Calu3 (cell line): ENCODE data around the gene ZNF579. TPM values are rescaled to one million over a fixed set of nuclear protein-coding genes. Genes with fewer than 3 reads are reported as not detected.

ENCODE experiments used
- BruUV-seq: library from RNA; stranded (reverse); fragments of 400-500 nt; replicated peaks from 2 replicates; lab custom pipeline; 2021; lab: Mats Ljungman, UMichigan
- CTCF ChIA-PET: fragments of 300-600 bp; sonication (Branson Sonifier 250); formaldehyde crosslinking; loops from one replicate; lab custom pipeline; 2022; ENCODE audit warnings: antibody characterized with exemption; lab: Charles Lee
- DNase-seq: peaks from one replicate; pipeline ENCODE4 v3.0.0; 2022
- H3K27ac Mint-ChIP-seq: one replicate; pipeline ENCODE4 v1.8.0; 2022; ENCODE audit warnings: mixed read lengths; ENCODE audit not compliant: unreplicated experiment
- H3K27me3 Mint-ChIP-seq: one replicate; pipeline ENCODE4 v1.8.0; 2022; ENCODE audit warnings: mixed read lengths; ENCODE audit not compliant: unreplicated experiment
- H3K36me3 Mint-ChIP-seq: one replicate; pipeline ENCODE4 v1.8.0; 2022; ENCODE audit warnings: mild to moderate bottlenecking, moderate library complexity, mixed read lengths; ENCODE audit not compliant: insufficient read depth, unreplicated experiment
- H3K4me1 Mint-ChIP-seq: one replicate; pipeline ENCODE4 v1.8.0; 2022; ENCODE audit warnings: mild to moderate bottlenecking, low read depth, mixed read lengths; ENCODE audit not compliant: unreplicated experiment
- H3K4me3 Mint-ChIP-seq: one replicate; pipeline ENCODE4 v1.8.0; 2022; ENCODE audit warnings: mild to moderate bottlenecking, low read depth, moderate library complexity, mixed read lengths; ENCODE audit not compliant: unreplicated experiment
- H3K9me3 Mint-ChIP-seq: one replicate; pipeline ENCODE4 v1.8.0; 2022; ENCODE audit warnings: low read depth, mixed read lengths; ENCODE audit not compliant: unreplicated experiment
- intact Hi-C: fragments of 100-400 bp; cut with micrococcal nuclease; formaldehyde crosslinking; loops from one replicate; pipeline ENCODE4 v1.10.0; 2022; ENCODE audit not compliant: unreplicated experiment
- total RNA-seq: library from RNA; stranded (reverse); gene quantifications from 2 replicates; pipeline ENCODE4 v1.2.3, GENCODE V29; 2022
- TF ChIP-seq, protein P1 (sequence below): fragments of 200-600 bp; IDR thresholded peaks from one replicate; pipeline ENCODE4 v1.8.0; 2022; ENCODE audit warnings: antibody characterized with exemption; ENCODE audit not compliant: unreplicated experiment

Gene ZNF579
- total RNA-seq, 1 experiment from 2014 or later = 29.8 TPM

DNA sequence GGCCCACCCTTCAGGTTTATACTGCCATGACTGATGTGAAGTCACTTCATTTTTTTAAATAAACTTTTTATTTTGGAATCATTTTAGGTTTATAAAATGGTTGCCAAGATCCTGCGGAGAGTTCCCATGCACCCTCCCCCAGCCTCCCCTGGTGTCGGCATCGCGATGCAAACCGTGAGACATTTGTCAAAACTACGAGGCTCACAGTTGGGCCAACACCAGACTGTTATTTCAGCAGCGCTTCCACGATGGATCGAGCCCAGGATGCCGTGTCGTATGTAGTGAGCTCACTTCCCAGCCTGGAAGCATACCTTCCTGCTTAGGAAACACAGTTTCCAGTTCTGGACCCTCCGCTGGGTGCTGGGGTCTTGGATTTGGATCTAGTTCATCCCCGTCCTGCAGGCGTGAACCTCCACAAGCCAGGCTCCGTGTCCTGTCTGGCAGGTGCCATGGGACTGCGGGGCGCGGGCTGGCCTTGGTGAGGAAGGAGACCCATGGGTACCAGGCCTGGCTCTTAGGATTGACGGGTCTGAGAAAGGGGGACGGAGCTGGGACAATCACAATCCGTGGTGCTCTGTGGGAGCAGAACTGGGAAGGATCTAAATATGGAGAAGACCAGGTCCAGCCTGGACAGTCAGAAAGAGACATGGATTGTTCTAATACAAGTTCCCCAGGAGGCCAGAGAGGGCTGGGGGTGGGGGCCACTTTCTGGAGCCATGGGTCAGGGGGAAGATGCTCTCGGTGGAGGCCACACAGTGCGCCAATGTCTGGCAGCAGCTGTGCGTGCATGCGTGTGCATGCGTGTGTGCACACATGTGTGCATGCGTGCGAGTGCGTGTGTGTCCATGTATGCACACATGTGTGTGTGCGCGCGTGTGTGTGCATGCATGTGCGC is 41.3 kb downstream of the ZNF579 start:
- DNase-seq = no peak
- H3K27ac Mint-ChIP-seq = no peak overlapping the region
- H3K4me1 Mint-ChIP-seq = no peaks in the 10 kb centered on the region
- TF ChIP-seq, protein P1, sequence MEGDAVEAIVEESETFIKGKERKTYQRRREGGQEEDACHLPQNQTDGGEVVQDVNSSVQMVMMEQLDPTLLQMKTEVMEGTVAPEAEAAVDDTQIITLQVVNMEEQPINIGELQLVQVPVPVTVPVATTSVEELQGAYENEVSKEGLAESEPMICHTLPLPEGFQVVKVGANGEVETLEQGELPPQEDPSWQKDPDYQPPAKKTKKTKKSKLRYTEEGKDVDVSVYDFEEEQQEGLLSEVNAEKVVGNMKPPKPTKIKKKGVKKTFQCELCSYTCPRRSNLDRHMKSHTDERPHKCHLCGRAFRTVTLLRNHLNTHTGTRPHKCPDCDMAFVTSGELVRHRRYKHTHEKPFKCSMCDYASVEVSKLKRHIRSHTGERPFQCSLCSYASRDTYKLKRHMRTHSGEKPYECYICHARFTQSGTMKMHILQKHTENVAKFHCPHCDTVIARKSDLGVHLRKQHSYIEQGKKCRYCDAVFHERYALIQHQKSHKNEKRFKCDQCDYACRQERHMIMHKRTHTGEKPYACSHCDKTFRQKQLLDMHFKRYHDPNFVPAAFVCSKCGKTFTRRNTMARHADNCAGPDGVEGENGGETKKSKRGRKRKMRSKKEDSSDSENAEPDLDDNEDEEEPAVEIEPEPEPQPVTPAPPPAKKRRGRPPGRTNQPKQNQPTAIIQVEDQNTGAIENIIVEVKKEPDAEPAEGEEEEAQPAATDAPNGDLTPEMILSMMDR = no peak
- peaks cover 30% of the 10 kb centered on the region for H3K27me3 Mint-ChIP-seq
- CTCF ChIA-PET = no interaction called here
- no TSS peak for BruUV-seq
- H3K9me3 Mint-ChIP-seq = peaks cover 6% of the 10 kb centered on the region
- intact Hi-C loops = no loop called here
- no peaks in the 10 kb centered on the region for H3K36me3 Mint-ChIP-seq
- no peak overlapping the region for H3K4me3 Mint-ChIP-seq

DNA sequence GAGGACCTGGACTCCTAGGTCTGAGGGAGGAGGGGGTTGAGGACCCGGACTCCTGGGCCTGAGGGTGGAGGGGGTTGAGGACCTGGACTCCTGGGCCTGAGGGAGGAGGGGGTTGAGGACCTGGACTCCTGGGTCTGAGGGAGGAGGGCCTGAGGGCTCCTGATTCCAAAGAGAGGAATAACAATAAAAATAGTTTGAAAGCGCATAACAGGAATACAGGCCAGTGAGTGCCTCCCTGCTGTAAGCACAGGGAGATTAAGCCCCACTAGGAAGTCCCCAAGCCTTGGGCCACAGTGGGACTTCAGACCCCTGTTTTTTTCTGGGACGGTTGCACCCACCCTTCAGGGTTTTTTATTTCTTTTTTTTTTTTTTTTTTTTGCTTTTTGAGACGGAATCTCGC is 42.5 kb downstream of the ZNF579 start:
- intact Hi-C loops = no loop called here
- Mint-ChIP-seq H3K4me1 (no peaks in the 10 kb centered on the region), H3K27ac (no peak overlapping the region), H3K36me3 (no peaks in the 10 kb centered on the region), H3K27me3 (peaks cover 21% of the 10 kb centered on the region), H3K9me3 (peaks cover 3% of the 10 kb centered on the region), H3K4me3 (no peak overlapping the region)
- CTCF ChIA-PET = interaction anchor here (0.7 kb wide), 1 partner anchor 22 kb away, joined by 3 read pairs; no protein-coding TSS in a partner anchor
- no peak for DNase-seq
- BruUV-seq = no TSS peak
- TF ChIP-seq, protein P1 = no peak

DNA sequence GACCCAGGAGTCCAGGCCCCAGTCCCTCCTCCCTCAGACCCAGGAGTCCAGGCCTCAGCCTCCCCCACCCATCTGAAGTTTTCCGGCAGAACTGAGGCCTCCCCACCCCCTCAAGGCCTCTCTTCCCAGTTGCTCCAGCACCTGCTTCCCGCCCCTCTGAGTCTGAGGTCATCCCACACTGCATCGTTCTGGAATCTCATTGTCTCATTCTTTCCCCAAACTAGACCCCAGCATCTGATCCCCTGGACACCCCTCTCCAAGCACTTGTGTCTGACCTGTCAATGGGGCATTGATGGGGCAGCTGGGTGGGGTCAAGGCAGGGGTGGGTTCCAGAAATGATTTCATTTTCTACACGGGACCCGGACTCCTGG is 42.9 kb downstream of the ZNF579 start:
- CTCF ChIA-PET = no interaction called here
- no peak for DNase-seq
- intact Hi-C loops = no loop called here
- H3K4me1 Mint-ChIP-seq = no peaks in the 10 kb centered on the region
- H3K27me3 Mint-ChIP-seq = peaks cover 17% of the 10 kb centered on the region
- BruUV-seq = no TSS peak
- H3K4me3 Mint-ChIP-seq = no peak overlapping the region
- H3K27ac Mint-ChIP-seq = no peak overlapping the region
- TF ChIP-seq, protein P1 = no peak
- peaks cover 3% of the 10 kb centered on the region for H3K9me3 Mint-ChIP-seq
- no peaks in the 10 kb centered on the region for H3K36me3 Mint-ChIP-seq

DNA sequence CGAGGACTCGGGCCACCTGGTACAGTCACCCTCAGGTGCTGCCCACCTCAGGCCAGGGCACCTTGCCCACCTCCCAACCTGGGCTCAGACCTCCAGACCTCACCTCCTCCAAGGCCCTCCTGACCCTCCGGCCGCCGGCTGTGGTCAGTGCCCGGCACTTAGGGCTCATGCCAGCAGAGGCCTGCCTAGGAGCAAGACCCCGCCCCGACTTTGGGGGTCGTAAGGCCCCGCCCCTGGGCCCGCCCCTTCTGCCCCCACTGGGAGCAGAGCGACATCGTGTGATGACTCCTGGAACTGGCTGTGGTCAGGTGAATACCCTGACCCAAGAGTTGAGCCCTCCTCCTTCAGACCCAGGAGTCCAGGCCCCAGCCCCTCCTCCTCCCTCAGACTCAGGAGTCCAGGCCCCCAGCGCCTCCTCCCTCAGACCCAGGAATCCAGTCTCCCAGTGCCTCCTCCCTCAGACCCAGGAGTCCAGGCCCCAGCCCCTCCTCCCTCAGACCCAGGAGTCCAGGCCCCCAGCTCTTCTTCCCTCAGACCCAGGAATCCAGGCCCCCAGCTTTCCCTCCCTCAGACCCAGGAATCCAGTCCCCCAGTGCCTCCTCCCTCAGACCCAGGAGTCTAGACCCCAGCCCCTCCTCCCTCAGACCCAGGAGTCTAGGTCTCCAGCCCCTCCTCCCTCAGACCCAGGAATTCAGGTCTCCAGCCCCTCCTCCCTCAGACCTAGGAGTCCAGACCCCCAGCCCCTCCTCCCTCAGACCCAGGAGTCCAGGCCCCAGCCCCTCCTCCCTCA is 43.5 kb downstream of the ZNF579 start, which contains the start of gene SBK2:
SBK2 (minus strand) TSS at position 183 of the 790 bp plus-strand sequence. CDS start 839 bp downstream, outside the sequence.
- Mint-ChIP-seq H3K4me1 (no peaks in the 10 kb centered on the region), H3K9me3 (no peaks in the 10 kb centered on the region), H3K4me3 (no peak within 1 kb of the TSS), H3K36me3 (no peaks in the 10 kb centered on the region), H3K27me3 (peaks cover 11% of the 10 kb centered on the region), H3K27ac (no peak within 1 kb of the TSS)
- no TSS peak for BruUV-seq
- TF ChIP-seq, protein P1 = no peak
- CTCF ChIA-PET = interaction anchor here (0.7 kb wide), 1 partner anchor 11 kb away, joined by 3 read pairs; no protein-coding TSS in a partner anchor
- intact Hi-C loops = no loop called here
- no peak for DNase-seq
